CD4-positive, alpha-beta T cell treated with Interferon alpha-2 for 1 hour (primary cell): ENCODE data around the gene ELAPOR1.
A peak's percentile ranks its signal among the peaks of the same experiment; 100 is the strongest.
"Not testable (repeated sequence)": the region's sequence is repeated elsewhere in the genome, so short reads cannot be mapped to it uniquely, and the experiment has no call there.

Source experiments
- DNase-seq, 2 donors: peaks; one replicate each; pipeline ENCODE4 v3.0.0-alpha.2; 2020 to 2022

The ELAPOR1 gene

GRCh38 chr1:109137958-109138357 is 24.0 kb downstream of the ELAPOR1 start:
- DNase-seq = no peak

- DNase-seq = no peak
Observed at GRCh38 chr1:109138358-109138757, 24.4 kb downstream of the ELAPOR1 start.

- DNase-seq = no peak
Observed at GRCh38 chr1:109140392-109140791, 26.5 kb downstream of the ELAPOR1 start.

GRCh38 chr1:109142260-109142659 is 28.3 kb downstream of the ELAPOR1 start:
- DNase-seq = no peak

GRCh38 chr1:109142725-109143124 is 28.8 kb downstream of the ELAPOR1 start:
- not testable (repeated sequence) for DNase-seq

GRCh38 chr1:109148987-109149561 is 35.2 kb downstream of the ELAPOR1 start:
- no peak for DNase-seq

- DNase-seq = no peak
Observed at GRCh38 chr1:109149874-109150601, 36.1 kb downstream of the ELAPOR1 start.

GRCh38 chr1:109151146-109151990 is 37.5 kb downstream of the ELAPOR1 start:
- DNase-seq = no peak

GRCh38 chr1:109152196-109152595 is 38.3 kb downstream of the ELAPOR1 start:
- DNase-seq = no peak

GRCh38 chr1:109156916-109157385 is 43.0 kb downstream of the ELAPOR1 start:
- DNase-seq = no peak

GRCh38 chr1:109158433-109158832 is 44.5 kb downstream of the ELAPOR1 start:
- no peak for DNase-seq

- no peak for DNase-seq
Observed at GRCh38 chr1:109159326-109159725, 45.4 kb downstream of the ELAPOR1 start.

GRCh38 chr1:109160071-109160840 is 46.3 kb downstream of the ELAPOR1 start:
- no peak for DNase-seq

- DNase-seq = peak; percentile 35 to 38
Observed at GRCh38 chr1:109161858-109162606, 48.1 kb downstream of the ELAPOR1 start.

- DNase-seq = no peak
Observed at GRCh38 chr1:109162626-109163025, 48.7 kb downstream of the ELAPOR1 start.

- no peak for DNase-seq
Observed at GRCh38 chr1:109163551-109163950, 49.6 kb downstream of the ELAPOR1 start.
